Measurements from ENCODE around the gene XXYLT1. TPM values are rescaled to one million over a fixed set of nuclear protein-coding genes. Genes with fewer than 3 reads are reported as not detected.
A peak's percentile ranks its signal among the peaks of the same experiment; 100 is the strongest.

XXYLT1 gene
- total and polyA plus RNA-seq, 10 of the 15 experiments (the other 5 are each of a cell fraction or from before 2014, with no cell fraction given) = 1.2 to 14.2 (median 9.3) TPM

DNA sequence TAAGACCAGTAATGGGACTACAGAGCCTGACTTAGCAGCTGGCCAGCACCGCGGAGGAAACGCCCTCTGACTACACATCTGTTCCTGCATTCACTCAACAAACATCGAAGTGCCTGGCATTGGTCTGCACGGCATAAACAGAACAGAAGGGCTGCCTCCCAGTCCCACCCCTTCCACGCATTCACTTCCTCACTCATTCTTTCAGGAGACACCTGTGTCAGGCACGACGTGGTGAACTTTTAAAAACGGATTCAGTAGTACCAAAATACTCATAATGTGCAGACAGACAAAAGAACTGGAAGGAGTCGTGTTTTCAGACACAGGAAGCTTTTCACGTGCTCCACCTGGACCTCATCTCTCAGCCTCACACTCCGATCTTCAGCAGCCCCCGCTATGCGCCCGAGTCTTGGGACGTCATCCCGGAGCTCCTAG, 123.3 kb downstream of the XXYLT1 start (continued):
- TF ChIP-seq, protein P1, sequence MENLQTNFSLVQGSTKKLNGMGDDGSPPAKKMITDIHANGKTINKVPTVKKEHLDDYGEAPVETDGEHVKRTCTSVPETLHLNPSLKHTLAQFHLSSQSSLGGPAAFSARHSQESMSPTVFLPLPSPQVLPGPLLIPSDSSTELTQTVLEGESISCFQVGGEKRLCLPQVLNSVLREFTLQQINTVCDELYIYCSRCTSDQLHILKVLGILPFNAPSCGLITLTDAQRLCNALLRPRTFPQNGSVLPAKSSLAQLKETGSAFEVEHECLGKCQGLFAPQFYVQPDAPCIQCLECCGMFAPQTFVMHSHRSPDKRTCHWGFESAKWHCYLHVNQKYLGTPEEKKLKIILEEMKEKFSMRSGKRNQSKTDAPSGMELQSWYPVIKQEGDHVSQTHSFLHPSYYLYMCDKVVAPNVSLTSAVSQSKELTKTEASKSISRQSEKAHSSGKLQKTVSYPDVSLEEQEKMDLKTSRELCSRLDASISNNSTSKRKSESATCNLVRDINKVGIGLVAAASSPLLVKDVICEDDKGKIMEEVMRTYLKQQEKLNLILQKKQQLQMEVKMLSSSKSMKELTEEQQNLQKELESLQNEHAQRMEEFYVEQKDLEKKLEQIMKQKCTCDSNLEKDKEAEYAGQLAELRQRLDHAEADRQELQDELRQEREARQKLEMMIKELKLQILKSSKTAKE (IDR thresholded peaks at IDR 0.05; ENCODE audit: low read depth, poor library complexity, severe bottlenecking) = peak; percentile 75
- no peak for TF ChIP-seq SREBF2 (IDR thresholded peaks at IDR 0.05; ENCODE audit: low read length)
- peak; percentile 26; the same call in 1 of the 2 replicates for TF ChIP-seq TBL1XR1 (IDR thresholded peaks at IDR 0.05; ENCODE audit: low read depth, low read length)
- no peak for TF ChIP-seq FOXK2 (IDR thresholded peaks at IDR 0.05)
- TF ChIP-seq, protein P2, sequence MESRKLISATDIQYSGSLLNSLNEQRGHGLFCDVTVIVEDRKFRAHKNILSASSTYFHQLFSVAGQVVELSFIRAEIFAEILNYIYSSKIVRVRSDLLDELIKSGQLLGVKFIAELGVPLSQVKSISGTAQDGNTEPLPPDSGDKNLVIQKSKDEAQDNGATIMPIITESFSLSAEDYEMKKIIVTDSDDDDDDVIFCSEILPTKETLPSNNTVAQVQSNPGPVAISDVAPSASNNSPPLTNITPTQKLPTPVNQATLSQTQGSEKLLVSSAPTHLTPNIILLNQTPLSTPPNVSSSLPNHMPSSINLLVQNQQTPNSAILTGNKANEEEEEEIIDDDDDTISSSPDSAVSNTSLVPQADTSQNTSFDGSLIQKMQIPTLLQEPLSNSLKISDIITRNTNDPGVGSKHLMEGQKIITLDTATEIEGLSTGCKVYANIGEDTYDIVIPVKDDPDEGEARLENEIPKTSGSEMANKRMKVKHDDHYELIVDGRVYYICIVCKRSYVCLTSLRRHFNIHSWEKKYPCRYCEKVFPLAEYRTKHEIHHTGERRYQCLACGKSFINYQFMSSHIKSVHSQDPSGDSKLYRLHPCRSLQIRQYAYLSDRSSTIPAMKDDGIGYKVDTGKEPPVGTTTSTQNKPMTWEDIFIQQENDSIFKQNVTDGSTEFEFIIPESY (IDR thresholded peaks at IDR 0.05) = no peak
- TF ChIP-seq IKZF2 (IDR thresholded peaks at IDR 0.05) = peak; percentile 67 to 69; a peak in 2 of 4 replicates
- no peak for TF ChIP-seq KLF5 (IDR thresholded peaks at IDR 0.05; ENCODE audit: partially characterized antibody)
- TF ChIP-seq SMC3 (IDR thresholded peaks at IDR 0.05; ENCODE audit: borderline replicate concordance, low read length) = no peak
- TF ChIP-seq NFIC (IDR thresholded peaks at IDR 0.05; ENCODE audit: low read depth, low read length) = peak; percentile 46; the same call in 1 of the 2 replicates
- TF ChIP-seq, protein P3, sequence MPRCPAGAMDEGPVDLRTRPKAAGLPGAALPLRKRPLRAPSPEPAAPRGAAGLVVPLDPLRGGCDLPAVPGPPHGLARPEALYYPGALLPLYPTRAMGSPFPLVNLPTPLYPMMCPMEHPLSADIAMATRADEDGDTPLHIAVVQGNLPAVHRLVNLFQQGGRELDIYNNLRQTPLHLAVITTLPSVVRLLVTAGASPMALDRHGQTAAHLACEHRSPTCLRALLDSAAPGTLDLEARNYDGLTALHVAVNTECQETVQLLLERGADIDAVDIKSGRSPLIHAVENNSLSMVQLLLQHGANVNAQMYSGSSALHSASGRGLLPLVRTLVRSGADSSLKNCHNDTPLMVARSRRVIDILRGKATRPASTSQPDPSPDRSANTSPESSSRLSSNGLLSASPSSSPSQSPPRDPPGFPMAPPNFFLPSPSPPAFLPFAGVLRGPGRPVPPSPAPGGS (IDR thresholded peaks at IDR 0.05; ENCODE audit: borderline replicate concordance, insufficient read depth, low read depth, low read length, poor library complexity, severe bottlenecking) = no peak
- TF ChIP-seq CHD2 (IDR thresholded peaks at IDR 0.05; ENCODE audit: borderline replicate concordance, low read depth, low read length) = 0 out of 2 replicates have a peak, but pooled peaks have one; percentile 11
- no peak for TF ChIP-seq ZZZ3 (IDR thresholded peaks at IDR 0.05; ENCODE audit: control insufficient read depth, insufficient read length, low read depth)
- TF ChIP-seq BCL11A (IDR thresholded peaks at IDR 0.05; ENCODE audit: low read depth, low read length) = no peak
- TF ChIP-seq, protein P4, sequence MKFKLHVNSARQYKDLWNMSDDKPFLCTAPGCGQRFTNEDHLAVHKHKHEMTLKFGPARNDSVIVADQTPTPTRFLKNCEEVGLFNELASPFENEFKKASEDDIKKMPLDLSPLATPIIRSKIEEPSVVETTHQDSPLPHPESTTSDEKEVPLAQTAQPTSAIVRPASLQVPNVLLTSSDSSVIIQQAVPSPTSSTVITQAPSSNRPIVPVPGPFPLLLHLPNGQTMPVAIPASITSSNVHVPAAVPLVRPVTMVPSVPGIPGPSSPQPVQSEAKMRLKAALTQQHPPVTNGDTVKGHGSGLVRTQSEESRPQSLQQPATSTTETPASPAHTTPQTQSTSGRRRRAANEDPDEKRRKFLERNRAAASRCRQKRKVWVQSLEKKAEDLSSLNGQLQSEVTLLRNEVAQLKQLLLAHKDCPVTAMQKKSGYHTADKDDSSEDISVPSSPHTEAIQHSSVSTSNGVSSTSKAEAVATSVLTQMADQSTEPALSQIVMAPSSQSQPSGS (IDR thresholded peaks at IDR 0.05; ENCODE audit: low read length) = peak; percentile 70
- no peak for TF ChIP-seq HCFC1 (IDR thresholded peaks at IDR 0.05; ENCODE audit: low read length)
- peak; percentile 47; the same call in 1 of the 2 replicates for TF ChIP-seq SIN3A (IDR thresholded peaks at IDR 0.05; ENCODE audit: low read depth, low read length)
- no peak for TF ChIP-seq NFYA (IDR thresholded peaks at IDR 0.05; ENCODE audit: borderline replicate concordance, low read depth, low read length)
- no peak for TF ChIP-seq YBX1 (IDR thresholded peaks at IDR 0.05)
- no peak for TF ChIP-seq EP300 (IDR thresholded peaks at IDR 0.05; ENCODE audit: borderline replicate concordance in 1 of 2, control insufficient read depth in 1 of 2, low read depth in 2 of 2, low read length in 2 of 2)
- no peak for TF ChIP-seq SIX5 (IDR thresholded peaks at IDR 0.05; ENCODE audit: low read depth, low read length, severe bottlenecking)
- peak; percentile 79; the same call in 1 of the 2 replicates for TF ChIP-seq SPI1 (IDR thresholded peaks at IDR 0.05; ENCODE audit: borderline replicate concordance, insufficient read depth, low read depth, low read length)
- no peak for TF ChIP-seq NR2C1 (IDR thresholded peaks at IDR 0.05)
- TF ChIP-seq SMAD1 (IDR thresholded peaks at IDR 0.05; ENCODE audit: low read depth, partially characterized antibody) = peak; percentile 41
- 0 out of 2 replicates have a peak, but pooled peaks have one; percentile 70 for TF ChIP-seq CBX5 (IDR thresholded peaks at IDR 0.05; ENCODE audit: low read depth)
- TF ChIP-seq RELA (IDR thresholded peaks at IDR 0.05; ENCODE audit: borderline replicate concordance, partially characterized antibody) = no peak
